HepG2 (cell line): ENCODE results near the gene DENND4B. TPM values are rescaled to one million over a fixed set of nuclear protein-coding genes. Genes with fewer than 3 reads are reported as not detected.

Source experiments
- AFF4 ChIP-seq: sonication (generic); formaldehyde crosslinking; IDR thresholded peaks from 2 replicates; pipeline ENCODE4 v1.4.0; 2020; ENCODE audit warnings: missing genetic modification reagents
- BRF2 ChIP-seq: sonication (generic); formaldehyde crosslinking; IDR thresholded peaks from 2 replicates; pipeline ENCODE4 v1.8.1; 2022; ENCODE audit warnings: mild to moderate bottlenecking, missing genetic modification reagents
- CEBPB ChIP-seq: IDR thresholded peaks from 2 replicates; pipeline ENCODE4 v1.6.1; 2011; ENCODE audit warnings: low read depth, low read length, improper control_type of control experiment, borderline replicate concordance
- CERS6 ChIP-seq: sonication (generic); formaldehyde crosslinking; IDR thresholded peaks from 2 replicates; pipeline ENCODE4 v1.5.0; 2020; ENCODE audit warnings: missing genetic modification reagents
- CSRNP2 ChIP-seq: sonication (generic); formaldehyde crosslinking; conservative IDR thresholded peaks from 2 replicates; pipeline ENCODE4 v1.8.0; 2022; ENCODE audit warnings: low read depth, missing genetic modification reagents
- DMTF1 ChIP-seq: sonication (generic); formaldehyde crosslinking; IDR thresholded peaks from 2 replicates; pipeline ENCODE4 v1.4.0; 2020; ENCODE audit warnings: mild to moderate bottlenecking, missing genetic modification reagents
- FIP1L1 ChIP-seq: fragments of 200-400 bp; formaldehyde crosslinking; IDR thresholded peaks from 2 replicates; pipeline ENCODE4 v1.6.1; 2018; ENCODE audit warnings: low read depth, mild to moderate bottlenecking, low read length, moderate library complexity, borderline replicate concordance; ENCODE audit not compliant: insufficient read depth
- GABPA ChIP-seq, 2 experiments: IDR thresholded peaks; 2 replicates each; pipeline ENCODE4 v1.6.1; 2011 to 2016; ENCODE audit warnings: low read depth in 2 of 2, low read length in 1 of 2, missing biosample characterization in 1 of 2, missing genetic modification characterization in 1 of 2
- GABPB1 ChIP-seq: IDR thresholded peaks from 2 replicates; pipeline ENCODE4 v1.6.1; 2016; ENCODE audit warnings: mild to moderate bottlenecking, missing genetic modification reagents, moderate library complexity, missing compliant biosample characterization
- HCFC1 ChIP-seq: fragments of 150-350 bp; IDR thresholded peaks from 2 replicates; pipeline ENCODE4 v1.6.1; 2014; ENCODE audit warnings: low read depth, low read length
- MBD4 ChIP-seq: IDR thresholded peaks from 2 replicates; pipeline ENCODE4 v1.6.1; 2012; ENCODE audit warnings: low read length, inconsistent platforms, borderline replicate concordance
- NR1H2 ChIP-seq: sonication (generic); formaldehyde crosslinking; IDR thresholded peaks from 2 replicates; pipeline ENCODE4 v1.8.1; 2022; ENCODE audit warnings: low read depth, missing genetic modification reagents, borderline replicate concordance
- ONECUT2 ChIP-seq: sonication (generic); formaldehyde crosslinking; IDR thresholded peaks from 2 replicates; pipeline ENCODE4 v1.4.0; 2020; ENCODE audit warnings: missing genetic modification reagents
- TP53 ChIP-seq: sonication (generic); formaldehyde crosslinking; conservative IDR thresholded peaks from 2 replicates; pipeline ENCODE4 v1.4.0; 2020; ENCODE audit warnings: missing genetic modification reagents
- ZNF138 ChIP-seq: sonication (generic); formaldehyde crosslinking; IDR thresholded peaks from 2 replicates; pipeline ENCODE4 v1.5.0; 2020; ENCODE audit warnings: mild to moderate bottlenecking, low read depth, missing genetic modification reagents
- ZNF670 ChIP-seq: sonication (generic); formaldehyde crosslinking; IDR thresholded peaks from 2 replicates; pipeline ENCODE4 v1.8.0; 2022; ENCODE audit warnings: mild to moderate bottlenecking, missing genetic modification reagents, borderline replicate concordance
- ZNF709 ChIP-seq: sonication (generic); formaldehyde crosslinking; IDR thresholded peaks from 2 replicates; pipeline ENCODE4 v1.5.0; 2020; ENCODE audit warnings: mild to moderate bottlenecking, missing genetic modification reagents
- ZNF776 ChIP-seq: sonication (generic); formaldehyde crosslinking; IDR thresholded peaks from 2 replicates; pipeline ENCODE4 v1.4.0; 2020; ENCODE audit warnings: mild to moderate bottlenecking, missing genetic modification reagents
- ZNF788 ChIP-seq: sonication (generic); formaldehyde crosslinking; IDR thresholded peaks from 2 replicates; pipeline ENCODE4 v1.5.0; 2020; ENCODE audit warnings: mild to moderate bottlenecking, missing genetic modification reagents, borderline replicate concordance
- polyA plus RNA-seq, 8 experiments: library from polyadenylated mRNA; depleted of rRNA in 3 of 8; stranded (reverse) in 7 of 8; unstranded in 1 of 8; fragments of >200 nt; fragmentation: Illumina TruSeq in 4 of 8; extraction: Trizol in 4 of 8; gene quantifications; 2 replicates each; pipeline versions ENCODE4 v1.2.1 to v1.2.3, GENCODE V29; 2011 to 2016; ENCODE audit warnings: low read depth in 4 of 8, missing spikeins in 1 of 8, mixed read lengths in 1 of 8; ENCODE audit not compliant: insufficient read depth in 1 of 8
- total RNA-seq, 5 experiments: library from RNA; depleted of rRNA; stranded (reverse); fragments of >200 nt; fragmentation: Illumina TruSeq; extraction: Trizol; gene quantifications; 2 replicates each; pipeline ENCODE4 v1.2.3, GENCODE V29; 2016; ENCODE audit warnings: low read depth in 1 of 5

Gene DENND4B
- total and polyA plus RNA-seq, 2 of the 13 experiments (the other 11 are each of a cell fraction or from before 2014, with no cell fraction given) = 15.1 to 20.3 TPM

- TF ChIP-seq DMTF1 (no peak), ZNF709 (CRISPR knock-in tag) (no peak), CERS6 (CRISPR knock-in tag) (no peak), AFF4 (CRISPR knock-in tag) (peak; percentile 85; the same call in 1 of the 2 replicates), ZNF138 (0 out of 2 replicates have a peak, but pooled peaks have one; percentile 37), ZNF788 (CRISPR knock-in tag) (peak; percentile 78; the same call in 1 of the 2 replicates), HCFC1 (peak; percentile 81), NR1H2 (CRISPR knock-in tag) (no peak), FIP1L1 (peak; percentile 71; the same call in 1 of the 2 replicates), ZNF670 (CRISPR knock-in tag) (0 out of 2 replicates have a peak, but pooled peaks have one; percentile 30), MBD4 (no peak), BRF2 (CRISPR knock-in tag) (no peak), ZNF776 (no peak), GABPA (IDR thresholded peaks at IDR 0.05; ENCODE audit: low read depth, low read length) (peak; percentile 87), GABPA (CRISPR knock-in tag; IDR thresholded peaks at IDR 0.05; ENCODE audit: low read depth) (peak; percentile 99), CEBPB (peak; percentile 89), ONECUT2 (no peak), GABPB1 (CRISPR knock-in tag) (peak; percentile 95), CSRNP2 (no peak), TP53 (CRISPR knock-in tag) (no peak)
These were observed 44.1 kb upstream of the DENND4B start, which contains the start of gene RPS27 (continued) for GRCh38 chr1:153990468-153991150.
